Measurements from ENCODE around the gene REV1. TPM values are rescaled to one million over a fixed set of nuclear protein-coding genes. Genes with fewer than 3 reads are reported as not detected.
"Not testable (repeated sequence)": the region's sequence is repeated elsewhere in the genome, so short reads cannot be mapped to it uniquely, and the experiment has no call there.

The REV1 gene
- total RNA-seq (2014; rRNA removed; shearing (Covaris generic)), result 29.2 and 34.1 TPM in 2 replicates

DNA sequence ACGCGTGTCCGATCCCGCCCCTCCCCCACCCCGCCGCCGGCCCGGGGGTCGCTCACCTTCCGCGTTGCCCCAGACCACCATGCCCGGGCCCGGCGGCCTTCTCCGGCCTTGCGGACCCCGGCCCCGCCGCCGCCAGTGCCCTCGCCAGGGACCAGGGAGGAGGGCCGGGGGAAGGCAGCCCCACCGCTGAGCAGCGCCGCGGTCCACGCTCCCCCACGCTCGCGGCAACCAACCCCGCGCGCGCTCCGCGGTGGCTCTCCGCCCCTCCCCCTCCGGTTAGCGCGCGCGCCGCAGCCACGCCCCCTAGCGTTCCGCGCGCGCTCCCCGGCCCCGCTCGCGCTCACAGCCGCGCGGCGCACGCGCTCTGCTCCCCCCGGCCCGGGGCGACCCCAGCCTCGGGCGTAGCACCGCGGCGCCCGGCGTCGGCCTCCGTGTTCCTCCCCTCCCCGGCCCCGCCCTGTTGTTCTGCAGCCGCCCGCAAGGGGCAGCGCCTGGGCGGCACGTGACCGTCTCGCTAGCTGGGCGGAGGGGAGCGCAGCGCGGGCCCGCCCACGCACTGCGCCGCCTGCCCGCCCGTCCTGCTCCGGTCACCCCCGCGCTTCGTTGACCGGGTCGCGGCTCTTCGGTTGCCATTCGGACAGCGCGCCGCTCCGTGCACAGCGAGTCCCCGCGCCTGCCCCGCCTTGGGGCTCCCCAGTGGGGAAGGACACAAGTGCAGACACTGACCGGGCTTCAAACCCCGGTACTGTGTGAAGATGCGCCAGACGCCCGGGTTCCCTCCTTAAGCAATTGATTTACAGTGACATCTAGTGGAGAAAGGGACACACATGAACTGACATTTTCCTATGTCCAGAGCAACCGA lies at the start of gene REV1:
Gene REV1, minus strand, starts transcription at position 257 of the 862 bp plus-strand sequence. CDS start 25,042 bp downstream, outside the sequence.
- DNase-seq (ENCODE audit: low spot score), result peak; percentile 89

DNA sequence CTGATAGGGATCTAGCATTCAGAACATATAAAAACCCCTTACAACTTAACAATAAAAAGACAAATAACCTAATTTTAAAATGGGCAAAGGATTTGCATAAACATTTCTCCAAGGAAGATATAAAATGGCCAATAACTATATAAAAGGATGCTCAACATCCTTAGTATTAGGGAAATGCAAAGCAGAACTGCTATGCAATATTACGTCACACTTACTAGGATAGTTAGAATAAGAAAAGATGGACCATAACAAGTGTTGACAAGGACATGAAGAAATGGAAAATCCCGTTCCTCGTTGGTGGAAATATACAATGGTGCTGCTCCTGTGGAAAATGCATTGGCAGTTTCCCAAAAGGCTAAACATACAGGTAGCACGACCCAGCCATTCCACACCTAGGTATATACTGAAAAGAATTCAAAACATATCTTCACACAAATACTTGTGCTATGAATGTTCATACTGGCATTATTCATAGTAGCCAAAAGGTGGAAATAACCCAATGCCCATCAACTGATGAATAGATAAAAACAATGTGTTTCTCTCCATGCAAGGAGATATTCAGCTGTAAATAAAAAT lies 48.2 kb upstream of the REV1 start:
- DNase-seq (ENCODE audit: low spot score), result no peak

DNA sequence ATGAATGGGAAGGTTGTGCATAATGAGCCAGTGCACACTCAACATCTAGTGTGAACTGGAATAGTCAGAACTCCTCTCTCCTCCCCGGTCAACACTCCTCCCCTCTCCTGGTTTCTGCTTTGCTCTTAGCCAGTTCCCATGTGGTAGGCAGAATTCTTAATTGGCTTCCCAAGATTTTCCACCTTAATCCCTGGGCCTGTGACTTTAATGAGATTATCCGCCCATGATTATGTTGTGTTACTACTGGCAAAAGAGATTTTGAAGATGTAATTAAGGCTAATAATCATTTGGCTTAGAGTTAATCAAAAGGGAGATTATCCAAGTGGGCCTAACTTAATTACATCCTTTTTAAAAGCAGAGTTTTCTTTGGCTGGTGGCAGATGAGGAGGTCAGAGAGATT lies 34.2 kb upstream of the REV1 start:
- no peak for DNase-seq (ENCODE audit: low spot score)

DNA sequence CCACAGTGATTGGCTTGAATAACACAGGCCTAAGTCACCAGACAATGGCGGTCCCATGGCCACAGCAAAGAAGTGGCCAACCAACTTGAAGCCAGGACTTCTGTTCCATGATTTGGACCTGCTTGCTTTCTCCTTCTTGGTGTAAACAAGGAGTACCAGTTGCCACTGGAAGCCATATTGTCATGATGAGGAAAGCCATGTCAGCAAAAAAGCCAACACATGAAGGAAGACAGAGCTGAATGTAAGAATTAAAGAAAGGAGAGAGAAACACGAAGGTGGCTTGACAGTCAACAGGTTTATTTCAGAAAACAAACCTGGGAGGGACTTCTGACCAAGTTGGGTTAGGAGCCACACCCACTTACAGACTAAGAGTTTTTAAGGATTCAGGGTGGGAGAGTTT lies 32.3 kb upstream of the REV1 start:
- no peak for DNase-seq (ENCODE audit: low spot score)

DNA sequence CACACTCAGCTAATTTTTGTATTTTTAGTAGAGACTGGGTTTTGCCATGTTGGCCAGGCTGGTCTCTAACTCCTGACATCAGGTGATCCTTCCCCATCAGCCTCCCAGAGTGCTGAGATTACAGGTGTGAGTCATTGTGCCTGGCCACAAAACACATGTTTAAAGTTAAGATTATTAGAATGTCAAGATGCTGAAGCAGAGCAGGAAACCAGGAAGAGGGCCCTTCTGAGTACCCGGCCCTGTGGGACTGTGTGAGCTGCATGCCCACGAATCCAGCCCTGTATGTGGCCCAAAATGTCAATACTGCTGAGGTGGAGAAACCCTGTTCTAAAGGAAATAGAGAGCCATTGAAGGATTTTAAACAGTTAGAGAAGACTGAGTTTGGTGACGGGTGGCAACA lies 31.0 kb upstream of the REV1 start:
- peak; percentile 8 for DNase-seq (ENCODE audit: low spot score)

DNA sequence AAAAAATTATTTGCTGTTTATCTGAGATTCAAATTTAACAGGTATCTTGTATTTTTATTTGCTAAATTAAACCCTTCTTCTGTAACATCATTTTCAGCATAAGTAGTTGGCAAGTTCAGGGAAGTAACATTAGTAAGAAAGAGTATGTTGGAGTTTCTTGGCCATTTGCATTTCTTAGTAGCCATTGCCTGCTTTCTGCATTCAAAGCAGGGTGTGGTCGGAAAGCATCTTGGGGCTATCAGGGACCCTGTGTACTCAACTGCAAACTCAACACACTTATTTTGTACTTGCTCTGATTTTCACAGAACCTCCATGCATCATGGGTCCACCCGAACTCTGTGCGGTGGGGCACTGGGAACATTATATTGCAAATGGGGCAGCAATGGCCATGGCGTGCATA lies 30.4 kb upstream of the REV1 start:
- DNase-seq (ENCODE audit: low spot score), result no peak

DNA sequence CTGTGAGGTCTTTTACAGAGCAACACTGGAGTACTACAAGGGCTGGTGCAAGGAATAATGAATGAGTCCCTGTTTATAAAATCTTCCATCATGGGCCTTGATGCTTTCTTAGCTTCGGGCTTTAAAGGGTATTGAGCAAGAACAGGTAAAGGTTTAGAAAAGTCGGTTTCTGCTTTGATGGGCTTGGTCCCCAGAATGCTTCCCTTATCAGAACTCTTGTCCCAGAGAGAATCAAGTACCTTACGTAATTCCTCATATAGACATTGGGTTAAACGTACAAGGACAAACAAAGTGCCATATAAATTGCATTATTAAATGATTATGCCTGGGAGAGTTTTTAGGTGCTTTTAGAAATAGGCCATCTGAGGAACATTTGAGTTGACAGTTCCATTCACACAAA lies 24.5 kb upstream of the REV1 start:
- DNase-seq (ENCODE audit: low spot score), result no peak

DNA sequence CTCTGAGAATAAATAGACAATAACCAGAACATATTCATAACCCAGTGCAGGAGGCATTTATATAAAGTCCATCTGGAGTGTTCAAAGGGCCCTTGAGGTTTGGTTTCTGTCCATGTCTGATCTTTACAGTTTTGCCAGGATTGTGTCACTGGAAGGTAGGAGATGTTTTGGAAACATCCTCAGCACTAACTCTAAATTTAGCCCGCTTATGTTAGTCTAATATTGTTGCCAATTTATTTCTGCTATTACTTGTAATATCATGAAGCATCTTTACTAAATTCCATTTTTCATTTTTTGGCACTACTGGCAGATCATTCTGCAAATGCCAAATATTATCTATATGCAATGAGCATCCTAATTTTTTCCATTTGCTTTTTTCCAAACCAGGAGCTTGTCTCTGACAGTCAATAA lies 22.4 kb upstream of the REV1 start:
- DNase-seq (ENCODE audit: low spot score), result no peak

DNA sequence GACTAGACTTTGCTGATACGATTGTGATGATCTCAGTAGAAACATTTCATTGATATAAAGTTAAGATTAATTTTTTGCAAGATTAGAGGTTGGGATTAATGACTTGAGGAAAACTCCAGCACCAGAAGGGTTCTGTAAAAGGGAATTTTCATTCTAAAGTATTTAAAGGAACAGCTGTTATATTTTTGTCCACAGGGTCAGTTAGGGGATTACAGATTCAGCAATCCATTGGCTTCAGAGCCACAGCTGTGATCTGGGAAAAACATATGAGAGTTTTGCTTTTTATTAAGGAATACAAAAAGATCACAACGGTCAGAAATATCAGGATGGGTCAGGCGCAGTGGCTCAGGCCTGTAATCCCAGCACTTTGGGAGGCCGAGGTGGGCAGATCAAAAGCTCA lies 19.6 kb upstream of the REV1 start:
- no peak for DNase-seq (ENCODE audit: low spot score)

DNA sequence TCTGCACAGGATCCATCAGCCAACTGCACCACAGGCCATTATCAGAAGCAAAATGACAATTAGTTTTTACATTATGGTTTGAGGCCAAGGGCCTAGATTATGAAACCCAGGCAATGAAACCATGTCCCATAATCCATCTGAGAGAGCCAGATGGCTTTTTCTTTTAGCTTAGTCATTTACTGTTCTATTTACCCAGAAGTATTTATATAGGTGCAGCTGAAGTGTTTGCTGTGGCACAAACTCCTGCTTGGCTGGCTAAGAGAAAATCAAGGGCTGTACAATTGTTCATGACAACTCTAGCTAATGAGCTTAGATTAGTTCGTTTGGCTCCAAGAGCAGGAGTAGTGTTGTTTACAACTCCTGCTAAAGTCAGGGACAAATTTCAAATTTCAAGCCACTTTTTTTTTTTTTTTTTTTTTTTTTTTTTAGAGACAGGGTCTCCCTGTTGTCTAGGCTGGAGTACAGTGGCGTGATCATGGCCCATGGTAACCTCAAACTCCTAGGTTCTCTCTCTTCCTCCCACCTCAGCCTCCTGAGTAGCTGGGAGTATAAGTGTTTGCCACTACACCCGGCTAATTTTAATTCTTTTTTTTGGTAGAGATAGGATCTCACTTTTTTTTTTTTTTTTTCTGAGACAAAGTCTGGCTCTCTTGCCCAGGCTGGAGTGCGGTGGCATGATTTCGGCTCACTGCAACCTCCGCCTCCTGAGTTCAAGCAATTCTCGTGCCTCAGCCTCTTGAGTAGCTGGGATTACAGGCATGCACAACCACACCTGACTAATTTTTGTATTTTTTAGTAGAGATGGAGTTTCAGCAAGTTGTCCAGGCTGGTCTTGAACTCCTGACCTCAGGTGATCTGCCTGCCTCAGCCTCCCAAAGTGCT lies 18.4 kb upstream of the REV1 start:
- DNase-seq (ENCODE audit: low spot score), result no peak

DNA sequence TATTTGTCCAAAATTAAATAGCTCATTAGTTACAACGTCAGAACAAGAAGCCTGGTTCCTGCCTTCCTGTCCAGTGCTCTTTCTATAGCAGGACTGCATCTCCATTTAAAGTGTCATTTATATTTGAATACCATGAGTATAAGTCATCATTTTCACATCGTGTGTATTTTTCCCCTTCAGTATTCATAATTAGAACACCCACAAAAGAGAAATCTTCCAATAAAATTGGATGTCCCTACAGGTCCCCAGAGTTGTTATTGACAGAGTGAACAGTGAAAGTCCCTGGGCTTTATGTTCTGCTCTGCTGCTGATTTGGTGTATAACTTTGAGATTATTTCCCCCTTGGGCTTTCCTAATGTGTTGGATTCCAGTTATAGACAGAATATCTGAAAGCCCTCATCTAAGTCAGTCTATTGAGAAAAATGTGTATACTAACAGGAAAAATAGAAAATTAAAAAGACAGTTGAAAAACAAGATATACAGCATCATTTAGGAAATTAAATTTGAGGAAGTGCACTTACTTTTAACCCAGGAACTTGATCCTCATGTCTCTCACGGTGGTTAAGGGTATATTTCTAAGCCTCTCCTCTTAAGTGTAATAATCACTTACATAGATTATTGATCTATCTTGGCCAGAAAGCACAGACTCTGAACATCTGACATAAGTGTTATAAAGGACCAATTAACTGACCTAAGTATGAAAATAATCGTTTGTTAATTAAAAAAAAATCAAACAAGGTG lies 15.2 kb upstream of the REV1 start:
- no peak for DNase-seq (ENCODE audit: low spot score)

DNA sequence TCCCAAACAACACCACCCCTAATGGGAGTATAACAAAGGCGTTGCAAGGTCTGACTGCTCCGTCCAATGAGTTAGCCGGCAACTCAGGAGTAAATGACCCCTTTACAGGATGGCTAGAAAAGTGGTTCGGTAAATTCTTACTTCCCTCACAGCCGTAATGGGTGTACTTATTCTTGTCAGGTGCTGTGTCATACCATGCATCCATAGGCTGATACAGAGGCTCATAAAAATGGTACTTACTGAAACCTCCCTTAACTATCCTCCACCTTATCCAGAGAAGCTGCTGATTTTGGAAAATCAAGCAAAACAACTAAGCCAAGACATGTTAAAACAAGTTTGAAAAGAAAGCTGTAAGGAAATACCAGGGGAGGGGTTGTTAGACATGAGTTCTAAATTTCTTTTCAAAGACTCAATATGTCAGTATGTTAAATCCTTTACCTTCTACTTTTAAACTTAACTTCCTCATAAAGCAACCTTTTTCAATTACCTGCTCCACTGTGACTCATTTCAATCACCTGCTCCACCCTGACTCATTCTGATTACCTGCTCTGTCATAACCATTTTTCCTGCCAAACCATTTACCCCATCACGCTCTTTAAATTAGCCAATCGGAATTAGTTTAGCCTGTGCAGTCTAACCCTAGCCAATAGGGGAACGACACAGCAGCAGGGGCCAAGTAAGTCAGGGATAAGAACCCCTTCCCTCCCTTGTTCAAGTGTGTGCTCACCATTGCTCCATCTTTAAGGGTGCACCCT lies 14.0 kb upstream of the REV1 start:
- DNase-seq (ENCODE audit: low spot score), result not testable (repeated sequence)

DNA sequence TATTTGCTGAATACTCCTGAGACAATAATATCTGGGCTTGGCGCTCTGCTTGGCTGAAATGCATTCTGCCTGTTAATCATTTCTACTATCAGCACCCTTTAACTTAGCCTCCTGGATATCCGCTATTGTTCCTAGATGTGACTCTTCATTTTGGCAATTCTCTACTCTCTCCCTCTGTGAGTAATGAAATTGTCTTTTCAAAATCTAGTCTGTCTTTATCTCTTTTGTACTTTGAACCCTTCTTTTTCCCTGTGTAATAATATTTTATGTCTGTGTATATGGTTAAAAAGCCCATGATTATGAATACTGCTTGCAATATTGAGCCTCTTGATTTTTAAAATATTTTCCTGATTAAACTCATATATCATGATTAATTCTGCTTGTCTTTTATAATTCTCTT lies 6.2 kb upstream of the REV1 start:
- no peak for DNase-seq (ENCODE audit: low spot score)

DNA sequence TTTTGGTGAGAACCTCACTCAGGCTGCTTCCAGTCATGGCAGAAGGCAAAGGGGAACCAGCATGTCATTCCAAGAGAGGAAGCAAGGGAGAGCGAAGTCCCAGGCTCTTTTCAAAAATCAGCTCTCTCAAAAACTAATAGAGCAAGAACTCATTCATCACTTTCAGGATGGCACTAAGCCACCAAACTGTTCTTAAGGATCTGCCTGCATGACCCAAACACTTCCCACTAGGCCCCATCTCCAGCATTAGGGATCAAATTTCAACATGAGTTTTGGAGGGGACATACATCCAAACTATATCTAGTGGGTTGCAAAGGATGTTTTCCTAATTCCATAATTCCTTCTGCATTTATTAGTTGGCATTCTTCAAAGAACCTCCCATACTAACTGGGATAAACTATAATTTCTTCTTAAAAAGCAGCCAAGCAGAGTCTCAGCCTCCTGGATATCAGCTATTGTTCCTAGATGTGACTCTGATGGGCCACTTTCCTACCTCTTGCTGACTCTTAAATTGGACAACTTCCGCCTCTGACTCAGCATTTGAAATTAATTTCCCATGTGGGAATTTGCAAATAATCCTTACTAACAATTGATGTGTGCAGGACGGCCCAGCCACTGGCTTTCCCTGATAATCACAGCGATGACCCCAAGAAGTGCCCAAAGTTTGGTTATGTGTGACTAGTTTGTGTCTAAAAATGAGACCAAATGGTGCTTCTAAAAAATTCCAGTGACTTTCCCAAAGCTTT lies 5.5 kb upstream of the REV1 start:
- DNase-seq (ENCODE audit: low spot score), result no peak

DNA sequence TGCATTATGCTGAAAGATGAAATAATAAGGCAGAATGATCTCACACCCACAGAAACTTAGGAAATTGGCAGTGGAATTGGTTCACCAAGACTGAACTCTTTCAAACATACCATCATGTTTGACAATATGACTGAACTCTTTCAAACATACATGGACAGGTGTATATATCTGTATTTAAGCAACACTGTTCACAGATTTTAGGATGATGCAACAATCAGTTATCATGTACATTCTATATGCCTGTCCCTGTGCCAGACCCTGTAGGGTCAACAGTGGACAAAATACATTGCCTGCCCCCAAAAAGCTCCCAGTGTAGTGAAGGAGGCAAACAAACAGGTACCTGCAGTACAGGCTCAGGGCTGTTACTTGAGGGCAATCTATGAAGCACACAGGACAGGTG lies 2.9 kb upstream of the REV1 start:
- no peak for DNase-seq (ENCODE audit: low spot score)

DNA sequence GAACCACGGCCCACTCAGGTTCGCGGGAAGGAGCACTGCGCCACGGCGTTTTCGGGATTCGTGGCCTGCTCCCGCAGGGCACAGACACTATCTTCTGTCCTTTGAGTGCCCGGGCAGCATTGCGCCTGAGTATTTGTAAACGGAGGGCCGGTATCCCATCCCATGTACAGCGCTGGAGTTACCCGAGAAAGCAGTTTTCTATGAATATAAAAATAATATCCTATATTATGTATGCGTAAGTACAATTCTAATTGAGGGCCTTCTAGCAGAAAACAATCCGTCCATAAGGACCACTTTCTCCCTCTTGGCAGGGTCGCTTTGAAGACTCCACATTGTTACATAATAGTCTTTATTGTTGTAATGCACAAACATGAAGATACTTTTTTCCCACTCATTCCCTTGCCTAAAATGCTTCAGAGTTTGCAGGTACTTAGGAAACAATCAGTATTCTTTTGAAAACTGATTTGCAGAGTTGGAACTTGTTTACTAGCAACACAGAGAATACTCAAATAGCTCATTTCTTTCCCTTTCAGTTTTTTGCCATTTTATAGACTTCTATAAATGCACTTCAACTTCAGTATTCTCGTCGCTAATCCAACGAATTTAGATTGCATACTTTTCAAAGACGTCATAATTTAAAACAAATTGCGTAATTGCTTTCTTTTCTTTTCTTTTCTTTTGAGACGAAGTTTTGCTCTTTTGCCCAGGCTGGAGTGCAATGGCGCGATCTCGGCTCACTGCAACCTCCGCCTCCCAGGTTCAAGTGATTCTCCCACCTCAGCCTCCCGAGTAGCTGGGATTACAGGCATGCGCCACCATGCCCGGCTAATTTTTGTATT lies 1.0 kb upstream of the REV1 start:
- no peak for DNase-seq (ENCODE audit: low spot score)

DNA sequence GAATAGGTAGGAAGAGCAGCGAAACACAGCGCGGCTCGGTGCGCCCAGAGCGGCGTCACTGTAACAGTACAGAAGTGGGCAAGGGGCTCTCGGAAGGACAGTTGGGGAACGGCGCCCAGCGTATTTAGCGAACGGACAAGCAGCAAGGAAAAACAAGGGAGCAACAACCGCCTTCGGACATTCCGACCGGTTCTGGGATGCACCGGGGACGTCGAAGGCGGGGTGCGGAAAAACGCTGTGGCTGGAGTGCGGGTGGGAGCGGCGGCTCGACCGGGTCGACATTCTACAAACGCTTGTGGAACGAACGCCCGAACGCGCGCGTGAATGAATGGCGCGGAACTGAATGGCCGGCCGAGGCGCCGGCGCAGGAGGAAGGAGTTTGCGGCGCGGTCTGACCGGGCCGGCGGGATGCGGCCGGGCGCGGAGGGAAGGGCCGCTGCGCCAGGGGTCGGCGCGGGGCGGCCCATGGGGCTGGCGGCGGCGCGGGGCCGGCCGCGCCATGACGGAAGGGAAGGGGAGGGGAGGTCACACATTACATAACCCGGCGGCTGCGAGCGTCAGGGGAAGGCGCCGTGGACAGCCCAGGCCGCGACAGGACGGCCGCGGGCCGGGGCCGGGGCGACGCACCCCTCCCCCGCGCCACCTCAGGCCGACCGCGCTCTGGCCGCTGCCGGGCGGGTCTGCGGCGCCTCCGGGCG lies 605 bp downstream of the REV1 start:
- peak; percentile 36 for DNase-seq (ENCODE audit: low spot score)

DNA sequence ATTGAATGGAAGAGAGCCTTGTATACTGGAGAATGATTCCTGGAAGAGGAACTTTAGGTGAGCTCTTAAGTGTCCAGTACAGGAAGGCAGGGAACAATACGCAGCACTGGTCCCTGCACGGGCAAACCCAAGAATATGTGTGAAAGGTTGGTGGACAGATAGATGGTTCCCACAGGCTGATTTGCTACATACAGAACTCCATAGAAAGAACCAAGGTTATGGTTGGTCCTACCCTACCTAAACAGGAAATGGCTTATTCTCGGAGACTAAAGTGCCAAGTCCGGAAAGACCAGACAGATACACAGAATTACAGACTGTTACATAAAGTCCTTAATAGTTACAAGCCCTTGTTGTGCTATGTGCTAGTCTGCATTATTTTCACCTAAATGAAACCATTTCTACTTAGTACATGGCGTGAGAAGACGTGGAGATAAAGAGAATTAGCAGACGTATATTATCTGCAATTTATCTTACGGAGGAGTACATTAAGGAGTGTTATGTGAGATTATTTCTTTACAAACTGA lies 1.2 kb downstream of the REV1 start:
- DNase-seq (ENCODE audit: low spot score), result peak; percentile 35
